IMR-90 (cell line): ENCODE data around the gene MACO1.

Experiments
- CEBPB ChIP-seq: IDR thresholded peaks from 2 replicates; pipeline ENCODE4 v1.6.1; 2012; ENCODE audit warnings: low read depth, low read length, improper control_type of control experiment
- MAZ ChIP-seq: IDR thresholded peaks from 2 replicates; pipeline ENCODE4 v1.6.1; 2012; ENCODE audit warnings: low read depth, mild to moderate bottlenecking, low read length, improper control_type of control experiment, moderate library complexity, borderline replicate concordance
- POLR2A ChIP-seq: IDR thresholded peaks from 2 replicates; pipeline ENCODE4 v1.6.1; 2012; ENCODE audit warnings: mild to moderate bottlenecking, low read depth, low read length
- RAD21 ChIP-seq: IDR thresholded peaks from 2 replicates; pipeline ENCODE4 v1.6.1; 2012; ENCODE audit warnings: low read length, improper control_type of control experiment
- RFX5 ChIP-seq: IDR thresholded peaks from 2 replicates; pipeline ENCODE4 v1.8.0; 2012; ENCODE audit warnings: low read depth, mild to moderate bottlenecking, low read length, moderate library complexity
- SMC3 ChIP-seq: fragments of 150-350 bp; IDR thresholded peaks from 2 replicates; pipeline ENCODE4 v1.6.1; 2016; ENCODE audit warnings: low read depth, mild to moderate bottlenecking, antibody characterized with exemption, low read length, moderate library complexity
- TF ChIP-seq, protein P1 (sequence below): conservative IDR thresholded peaks from 2 replicates; pipeline ENCODE4 v1.5.1; 2012; ENCODE audit warnings: mild to moderate bottlenecking, low read depth, low read length, improper control_type of control experiment

DNA sequence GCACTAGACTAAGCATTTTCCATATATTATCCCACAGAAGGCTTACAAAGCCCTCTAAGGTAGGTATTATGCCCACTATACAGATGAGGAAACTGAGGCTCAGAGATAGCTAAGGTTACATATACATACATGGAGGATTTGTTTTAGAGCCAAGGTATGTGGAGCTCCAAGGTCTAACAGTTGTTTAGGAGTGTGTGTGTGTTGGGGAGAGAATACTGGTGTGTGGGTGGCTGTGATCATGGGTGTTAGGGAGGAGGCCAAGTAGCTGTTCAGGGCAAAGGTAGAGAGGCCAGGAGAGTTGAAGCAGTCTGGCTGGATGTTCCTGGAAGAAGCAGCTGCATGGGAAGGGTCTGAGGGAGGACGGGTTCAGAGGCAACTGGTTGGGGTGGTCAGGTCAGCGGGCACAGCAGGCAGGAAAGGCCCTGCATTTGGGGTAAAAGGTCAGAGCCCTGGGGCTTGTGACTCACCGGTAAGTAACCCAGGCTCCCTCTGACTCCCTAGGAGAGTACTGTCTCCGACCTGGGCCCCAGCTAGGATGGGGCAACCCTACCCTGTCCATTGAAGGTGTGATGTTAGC is 107.6 kb downstream of the MACO1 start:
- TF ChIP-seq, protein P1, sequence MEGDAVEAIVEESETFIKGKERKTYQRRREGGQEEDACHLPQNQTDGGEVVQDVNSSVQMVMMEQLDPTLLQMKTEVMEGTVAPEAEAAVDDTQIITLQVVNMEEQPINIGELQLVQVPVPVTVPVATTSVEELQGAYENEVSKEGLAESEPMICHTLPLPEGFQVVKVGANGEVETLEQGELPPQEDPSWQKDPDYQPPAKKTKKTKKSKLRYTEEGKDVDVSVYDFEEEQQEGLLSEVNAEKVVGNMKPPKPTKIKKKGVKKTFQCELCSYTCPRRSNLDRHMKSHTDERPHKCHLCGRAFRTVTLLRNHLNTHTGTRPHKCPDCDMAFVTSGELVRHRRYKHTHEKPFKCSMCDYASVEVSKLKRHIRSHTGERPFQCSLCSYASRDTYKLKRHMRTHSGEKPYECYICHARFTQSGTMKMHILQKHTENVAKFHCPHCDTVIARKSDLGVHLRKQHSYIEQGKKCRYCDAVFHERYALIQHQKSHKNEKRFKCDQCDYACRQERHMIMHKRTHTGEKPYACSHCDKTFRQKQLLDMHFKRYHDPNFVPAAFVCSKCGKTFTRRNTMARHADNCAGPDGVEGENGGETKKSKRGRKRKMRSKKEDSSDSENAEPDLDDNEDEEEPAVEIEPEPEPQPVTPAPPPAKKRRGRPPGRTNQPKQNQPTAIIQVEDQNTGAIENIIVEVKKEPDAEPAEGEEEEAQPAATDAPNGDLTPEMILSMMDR, result no peak
- TF ChIP-seq POLR2A (no peak), RFX5 (no peak), SMC3 (no peak), RAD21 (no peak), MAZ (no peak), CEBPB (no peak)
